Spleen (tissue), 7 donors: ENCODE data around the gene ABCA9.

Experiments used
- CTCF ChIP-seq, 11 experiments: fragments of 200-600 bp in 7 of 11; fragments of 450-650 bp in 4 of 11; sonication (generic) in 4 of 11; IDR thresholded peaks in 8 of 11; conservative IDR thresholded peaks in 3 of 11; 1 replicate in 7 of 11; 2 replicates in 4 of 11; pipeline versions ENCODE4 v1.4.0 to v1.8.0; 2016 to 2021; ENCODE audit warnings: antibody characterized with exemption in 11 of 11, inconsistent platforms in 4 of 11, mild to moderate bottlenecking in 1 of 11
- POLR2A ChIP-seq, 3 donors: fragments of 450-650 bp; IDR thresholded peaks; one replicate each; pipeline ENCODE4 v1.5.1; 2017; ENCODE audit warnings: antibody characterized with exemption in 3 of 3, mild to moderate bottlenecking in 1 of 3
- POLR2AphosphoS5 ChIP-seq, 3 donors: sonication (generic); formaldehyde crosslinking; IDR thresholded peaks; one replicate each; pipeline ENCODE4 v1.5.1; 2017; ENCODE audit warnings: antibody characterized with exemption in 3 of 3
- donor health status: DM: no; HTN: no; CAD: no; lungs with moderate emphysema.
- donor health status: DM: no; HTN: no; CAD: no.
- donor health status: DM: no; HTN: no; CAD: no.

GRCh38 chr17:69018687-69019086 lies 42.0 kb downstream of the ABCA9 start:
- TF ChIP-seq POLR2A (IDR thresholded peaks at IDR 0.05) (no peak), CTCF (IDR thresholded peaks at IDR 0.05 in 8 of 11, conservative IDR thresholded peaks at IDR 0.05 in 3 of 11) (no peak), POLR2AphosphoS5 (IDR thresholded peaks at IDR 0.05) (no peak)
